Measurements from ENCODE around the gene RELL1.
A peak's percentile ranks its signal among the peaks of the same experiment; 100 is the strongest.

RELL1 gene

GRCh38 chr4:37625499-37625898, 60.7 kb downstream of the RELL1 start:
- DNase-seq: no peak
- no peak overlapping the region for H3K4me3 Mint-ChIP-seq
- H3K27ac Mint-ChIP-seq: no peak overlapping the region
- H3K27me3 Mint-ChIP-seq: no peaks in the 10 kb centered on the region
- no peaks in the 10 kb centered on the region for H3K4me1 Mint-ChIP-seq
- H3K9me3 Mint-ChIP-seq: no peaks in the 10 kb centered on the region
- no peak for ATAC-seq (replicated peaks)
- peaks cover 0 to 2% of the 10 kb centered on the region in 2 donors for H3K36me3 Mint-ChIP-seq

GRCh38 chr4:37623940-37624339, 62.2 kb downstream of the RELL1 start:
- no peaks in the 10 kb centered on the region for H3K27me3 Mint-ChIP-seq
- H3K4me1 Mint-ChIP-seq: no peaks in the 10 kb centered on the region
- DNase-seq: no peak
- H3K9me3 Mint-ChIP-seq: no peaks in the 10 kb centered on the region
- H3K4me3 Mint-ChIP-seq: no peak overlapping the region
- peaks cover 0 to 2% of the 10 kb centered on the region in 2 donors for H3K36me3 Mint-ChIP-seq
- H3K27ac Mint-ChIP-seq: no peak overlapping the region
- no peak for ATAC-seq (replicated peaks)

- H3K27me3 Mint-ChIP-seq: no peaks in the 10 kb centered on the region
- ATAC-seq (replicated peaks) (no peak), DNase-seq (no peak)
- no peak overlapping the region for H3K4me3 Mint-ChIP-seq
- H3K9me3 Mint-ChIP-seq: no peaks in the 10 kb centered on the region
- peaks cover 0 to 2% of the 10 kb centered on the region in 2 donors for H3K36me3 Mint-ChIP-seq
- H3K27ac Mint-ChIP-seq: no peak overlapping the region
- no peaks in the 10 kb centered on the region for H3K4me1 Mint-ChIP-seq
Observed at GRCh38 chr4:37623125-37623524, 63.1 kb downstream of the RELL1 start.

- no peaks in the 10 kb centered on the region for H3K9me3 Mint-ChIP-seq
- H3K4me3 Mint-ChIP-seq: no peak overlapping the region
- no peak overlapping the region for H3K27ac Mint-ChIP-seq
- H3K27me3 Mint-ChIP-seq: no peaks in the 10 kb centered on the region
- no peak for DNase-seq
- no peak for ATAC-seq (replicated peaks)
- H3K36me3 Mint-ChIP-seq: no peaks in the 10 kb centered on the region
- H3K4me1 Mint-ChIP-seq: peaks cover 2 to 11% of the 10 kb centered on the region in 2 donors
Observed at GRCh38 chr4:37620176-37620575, 66.0 kb downstream of the RELL1 start.

- H3K4me1 Mint-ChIP-seq: peaks cover 2 to 15% of the 10 kb centered on the region in 2 donors
- ATAC-seq (replicated peaks) (no peak), DNase-seq (no peak)
- no peaks in the 10 kb centered on the region for H3K27me3 Mint-ChIP-seq
- H3K27ac Mint-ChIP-seq: no peak overlapping the region
- no peaks in the 10 kb centered on the region for H3K36me3 Mint-ChIP-seq
- no peak overlapping the region for H3K4me3 Mint-ChIP-seq
- H3K9me3 Mint-ChIP-seq: no peaks in the 10 kb centered on the region
Observed at GRCh38 chr4:37615720-37616063, 70.5 kb downstream of the RELL1 start.

- no peak for DNase-seq
- Mint-ChIP-seq H3K27me3 (no peaks in the 10 kb centered on the region), H3K36me3 (no peaks in the 10 kb centered on the region), H3K4me1 (peaks cover 2 to 15% of the 10 kb centered on the region in 2 donors), H3K4me3 (no peak overlapping the region), H3K9me3 (no peaks in the 10 kb centered on the region), H3K27ac (no peak overlapping the region)
- no peak for ATAC-seq (replicated peaks)
Observed at GRCh38 chr4:37615059-37615719, 71.0 kb downstream of the RELL1 start.

GRCh38 chr4:37612811-37613210, 73.4 kb downstream of the RELL1 start:
- no peak overlapping the region for H3K27ac Mint-ChIP-seq
- H3K4me1 Mint-ChIP-seq: peaks cover 2 to 15% of the 10 kb centered on the region in 2 donors
- no peak for DNase-seq
- no peaks in the 10 kb centered on the region for H3K27me3 Mint-ChIP-seq
- peaks cover 0 to 3% of the 10 kb centered on the region in 2 donors for H3K36me3 Mint-ChIP-seq
- H3K4me3 Mint-ChIP-seq: no peak overlapping the region
- no peak for ATAC-seq (replicated peaks)
- H3K9me3 Mint-ChIP-seq: peaks cover 0 to 6% of the 10 kb centered on the region in 2 donors

GRCh38 chr4:37609626-37610025, 76.5 kb downstream of the RELL1 start:
- H3K27ac Mint-ChIP-seq: no peak overlapping the region
- DNase-seq (no peak), ATAC-seq (replicated peaks) (no peak)
- H3K9me3 Mint-ChIP-seq: peaks cover 0 to 6% of the 10 kb centered on the region in 2 donors
- no peak overlapping the region for H3K4me3 Mint-ChIP-seq
- H3K4me1 Mint-ChIP-seq: no peaks in the 10 kb centered on the region
- no peaks in the 10 kb centered on the region for H3K27me3 Mint-ChIP-seq
- peaks cover 0 to 3% of the 10 kb centered on the region in 2 donors for H3K36me3 Mint-ChIP-seq

- ATAC-seq (replicated peaks): no peak
- DNase-seq: no peak
- H3K36me3 Mint-ChIP-seq: peaks cover 0 to 3% of the 10 kb centered on the region in 2 donors
- no peak overlapping the region for H3K4me3 Mint-ChIP-seq
- H3K4me1 Mint-ChIP-seq: peaks cover 2 to 6% of the 10 kb centered on the region in 2 donors
- no peak overlapping the region for H3K27ac Mint-ChIP-seq
- H3K27me3 Mint-ChIP-seq: peaks cover 0 to 4% of the 10 kb centered on the region in 2 donors
- H3K9me3 Mint-ChIP-seq: peaks cover 0 to 6% of the 10 kb centered on the region in 2 donors
Observed at GRCh38 chr4:37607018-37607417, 79.2 kb downstream of the RELL1 start.

- Mint-ChIP-seq H3K36me3 (peaks cover 0 to 3% of the 10 kb centered on the region in 2 donors), H3K27ac (no peak overlapping the region), H3K4me1 (peaks cover 2 to 6% of the 10 kb centered on the region in 2 donors), H3K9me3 (peaks cover 0 to 6% of the 10 kb centered on the region in 2 donors), H3K27me3 (peaks cover 0 to 4% of the 10 kb centered on the region in 2 donors), H3K4me3 (no peak overlapping the region)
- ATAC-seq (replicated peaks) (no peak), DNase-seq (no peak)
Observed at GRCh38 chr4:37605843-37606565, 80.2 kb downstream of the RELL1 start.

- Mint-ChIP-seq H3K36me3 (peaks cover 0 to 2% of the 10 kb centered on the region in 2 donors), H3K4me3 (no peak overlapping the region), H3K27ac (no peak overlapping the region), H3K27me3 (peaks cover 0 to 4% of the 10 kb centered on the region in 2 donors), H3K9me3 (peaks cover 0 to 5% of the 10 kb centered on the region in 2 donors), H3K4me1 (peaks cover 2 to 6% of the 10 kb centered on the region in 2 donors)
- ATAC-seq (replicated peaks) (no peak), DNase-seq (no peak)
Observed at GRCh38 chr4:37604461-37604860, 81.7 kb downstream of the RELL1 start.

- no peaks in the 10 kb centered on the region for H3K36me3 Mint-ChIP-seq
- H3K9me3 Mint-ChIP-seq: peaks cover 0 to 1% of the 10 kb centered on the region in 2 donors
- no peak overlapping the region for H3K27ac Mint-ChIP-seq
- ATAC-seq (replicated peaks) (no peak), DNase-seq (no peak)
- peaks cover 0 to 4% of the 10 kb centered on the region in 2 donors for H3K27me3 Mint-ChIP-seq
- no peak overlapping the region for H3K4me3 Mint-ChIP-seq
- peaks cover 5 to 11% of the 10 kb centered on the region in 2 donors for H3K4me1 Mint-ChIP-seq
Observed at GRCh38 chr4:37603711-37604110, 82.5 kb downstream of the RELL1 start.

GRCh38 chr4:37603070-37603468, 83.1 kb downstream of the RELL1 start:
- peaks cover 5 to 11% of the 10 kb centered on the region in 2 donors for H3K4me1 Mint-ChIP-seq
- H3K9me3 Mint-ChIP-seq: no peaks in the 10 kb centered on the region
- H3K27me3 Mint-ChIP-seq: peaks cover 0 to 4% of the 10 kb centered on the region in 2 donors
- H3K4me3 Mint-ChIP-seq: no peak overlapping the region
- H3K27ac Mint-ChIP-seq: no peak overlapping the region
- ATAC-seq (replicated peaks) (peak; percentile 85 to 87), DNase-seq (peak; percentile 57)
- H3K36me3 Mint-ChIP-seq: no peaks in the 10 kb centered on the region

- DNase-seq (no peak), ATAC-seq (replicated peaks) (no peak)
- H3K4me3 Mint-ChIP-seq: no peak overlapping the region
- H3K4me1 Mint-ChIP-seq: peaks cover 5 to 11% of the 10 kb centered on the region in 2 donors
- H3K27ac Mint-ChIP-seq: no peak overlapping the region
- no peaks in the 10 kb centered on the region for H3K9me3 Mint-ChIP-seq
- no peaks in the 10 kb centered on the region for H3K36me3 Mint-ChIP-seq
- peaks cover 0 to 4% of the 10 kb centered on the region in 2 donors for H3K27me3 Mint-ChIP-seq
Observed at GRCh38 chr4:37602454-37603069, 83.6 kb downstream of the RELL1 start.

GRCh38 chr4:37601531-37601930, 84.6 kb downstream of the RELL1 start:
- H3K9me3 Mint-ChIP-seq: no peaks in the 10 kb centered on the region
- no peaks in the 10 kb centered on the region for H3K36me3 Mint-ChIP-seq
- no peak overlapping the region for H3K27ac Mint-ChIP-seq
- H3K27me3 Mint-ChIP-seq: peaks cover 0 to 4% of the 10 kb centered on the region in 2 donors
- H3K4me1 Mint-ChIP-seq: peaks cover 5 to 11% of the 10 kb centered on the region in 2 donors
- no peak overlapping the region for H3K4me3 Mint-ChIP-seq
- ATAC-seq (replicated peaks): no peak
- no peak for DNase-seq
